Right ventricle myocardium superior (tissue), 1 donor: ENCODE measurements around the gene VIPAS39. TPM values are rescaled to one million over a fixed set of nuclear protein-coding genes. Genes with fewer than 3 reads are reported as not detected.

Experiments used
- ATAC-seq: fragments of 200-7000 bp; cut with Tn5 transposase; one replicate; pipeline ENCODE4 v1.9.1; 2020; ENCODE audit warnings: mild to moderate bottlenecking; ENCODE audit not compliant: poor library complexity
- DNase-seq: peaks from one replicate; pipeline ENCODE4 v3.0.0-alpha.2; 2020
- intact Hi-C: fragments of 100-400 bp; cut with DNase I; formaldehyde crosslinking; loops from one replicate; pipeline ENCODE4 v1.11.2; 2022
- total RNA-seq: library from RNA; stranded (reverse); fragmentation: NEBNext Ultra II Directional; extraction: Animal tissue kit (Norgen Biotek cat#: 25700); gene quantifications from one replicate; pipeline ENCODE4 v1.2.1, GENCODE V29; 2021
- donor health status: DM: no; HTN: yes; CAD: no; lungs with severe emphysema.

Gene VIPAS39
- total RNA-seq, 1 donor from 2014 or later: 10.9 TPM

DNA sequence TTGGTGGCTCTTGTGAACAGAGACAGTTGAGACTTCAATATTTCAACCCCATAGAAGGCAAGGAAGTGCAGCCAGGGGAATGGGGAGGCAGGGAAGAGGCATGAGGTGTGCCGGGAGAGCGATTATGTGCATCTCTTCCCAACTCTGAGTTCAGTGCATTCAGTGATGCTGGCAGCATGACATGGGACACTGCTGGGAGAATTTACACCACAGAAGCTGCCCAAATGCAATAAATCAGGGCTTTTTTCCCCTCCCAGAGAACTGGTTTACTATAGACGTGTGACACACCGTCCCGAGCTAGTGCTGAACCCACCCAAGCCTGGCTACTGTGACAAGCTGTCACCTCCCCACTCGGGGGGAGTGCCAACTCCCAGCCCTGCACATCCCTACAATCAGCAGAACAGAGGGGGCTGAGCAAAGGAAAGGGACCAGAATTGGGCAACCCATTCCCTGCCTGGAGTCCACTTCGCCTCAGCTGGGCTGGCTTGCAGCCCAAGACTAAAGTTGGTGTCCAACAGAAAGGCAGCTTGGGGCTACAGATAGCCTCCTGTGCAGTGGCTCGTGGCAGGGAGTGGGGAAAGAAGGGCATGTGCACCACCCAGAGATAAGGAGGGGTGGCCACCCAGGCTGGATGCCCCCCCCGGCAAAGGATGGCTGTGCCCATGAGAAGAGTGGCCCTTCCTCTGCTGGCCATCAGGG lies 17.2 kb upstream of the VIPAS39 start:
- ATAC-seq: peak; percentile 65
- intact Hi-C loops: no loop called here
- peak; percentile 51 for DNase-seq

DNA sequence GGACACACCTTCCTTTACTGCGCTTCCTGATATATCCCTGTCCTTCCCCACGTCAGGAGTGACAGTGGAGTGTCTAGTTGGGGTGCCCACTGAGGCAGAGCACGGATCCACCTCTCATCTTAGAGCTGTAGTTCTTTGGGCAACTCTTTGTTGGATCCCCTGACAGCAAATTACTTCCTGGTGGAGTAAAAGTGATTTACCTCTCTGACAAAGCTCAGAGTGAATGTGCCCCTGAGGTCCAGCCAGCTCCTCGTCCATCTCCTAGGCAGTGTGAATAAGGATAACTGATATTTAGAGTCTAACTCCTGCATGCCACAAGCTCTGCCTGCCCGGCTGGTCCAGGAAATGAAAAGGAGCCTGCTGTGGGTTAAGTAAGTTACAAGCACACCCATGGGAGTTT lies 16.5 kb upstream of the VIPAS39 start:
- ATAC-seq (no peak), DNase-seq (no peak)
- intact Hi-C loops: no loop called here

DNA sequence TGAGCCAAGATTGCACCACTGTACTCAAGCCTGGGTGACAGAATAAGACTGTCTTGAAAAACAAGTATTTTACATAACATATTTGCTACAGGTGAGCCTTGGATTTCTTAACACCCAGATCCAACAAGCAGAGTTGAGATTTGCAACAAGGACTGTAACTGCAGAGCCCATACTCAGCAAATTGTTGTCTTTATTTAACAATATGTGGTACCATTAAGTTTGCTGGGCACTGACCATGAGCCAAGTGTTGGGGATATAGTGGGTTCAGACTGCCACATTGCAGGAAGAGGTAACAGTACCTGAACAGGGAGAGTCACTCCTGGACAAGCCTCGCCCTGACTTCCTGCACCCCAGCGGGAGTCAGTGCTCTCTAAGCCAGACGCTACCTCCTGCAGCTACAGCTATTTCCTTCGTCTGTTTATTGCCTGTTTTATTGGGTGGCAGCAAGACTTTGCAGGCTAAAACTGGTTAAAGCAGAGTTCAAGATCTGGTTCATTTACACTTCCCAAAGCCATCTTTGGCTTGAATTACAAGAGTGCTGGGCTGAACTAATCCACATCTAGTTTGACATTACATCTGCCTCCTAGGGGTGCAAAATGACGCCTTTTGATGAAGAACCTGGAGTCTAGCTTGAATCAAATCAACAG lies 12.9 kb upstream of the VIPAS39 start:
- DNase-seq (no peak), ATAC-seq (no peak)
- intact Hi-C loops: no loop called here

DNA sequence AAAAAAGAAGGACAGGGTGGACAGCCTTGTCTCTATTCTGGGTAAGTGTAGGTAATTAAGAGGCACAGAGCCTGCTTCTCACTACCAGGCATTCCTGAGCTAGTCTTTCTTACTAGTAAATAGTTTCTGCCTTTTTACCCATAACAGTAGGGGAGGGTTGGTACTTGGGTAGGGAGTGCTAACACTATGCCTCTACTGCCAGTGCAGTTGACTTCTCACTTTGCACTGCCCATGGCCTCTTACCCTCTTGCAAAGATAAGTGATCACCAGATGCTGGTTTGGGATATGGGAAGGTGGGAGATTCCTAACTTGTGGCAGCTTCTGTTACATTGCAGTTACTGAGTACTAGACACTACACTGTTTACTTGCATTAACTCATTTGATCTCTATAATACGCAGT lies 12.1 kb upstream of the VIPAS39 start:
- ATAC-seq: no peak
- intact Hi-C loops: no loop called here
- DNase-seq: no peak

DNA sequence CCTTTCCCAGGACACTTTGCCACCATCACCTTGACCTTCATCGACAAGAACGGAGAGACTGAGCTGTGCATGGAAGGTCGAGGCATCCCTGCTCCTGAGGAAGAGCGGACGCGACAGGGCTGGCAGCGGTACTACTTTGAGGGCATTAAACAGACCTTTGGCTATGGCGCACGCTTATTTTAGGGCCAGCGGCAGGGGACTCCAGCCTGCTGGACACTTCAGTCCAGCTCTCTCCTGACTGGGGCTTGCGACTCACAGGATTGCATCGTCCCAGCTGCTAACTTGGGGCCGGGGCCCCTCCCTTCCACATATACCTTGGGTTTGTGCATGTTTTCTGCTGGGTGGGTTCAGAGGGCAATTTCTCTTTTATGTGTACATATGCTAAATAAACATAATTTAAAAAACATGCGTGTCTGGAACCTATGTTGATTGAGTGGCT lies 11.7 kb upstream of the VIPAS39 start:
- intact Hi-C loops: no loop called here
- ATAC-seq (no peak), DNase-seq (no peak)

DNA sequence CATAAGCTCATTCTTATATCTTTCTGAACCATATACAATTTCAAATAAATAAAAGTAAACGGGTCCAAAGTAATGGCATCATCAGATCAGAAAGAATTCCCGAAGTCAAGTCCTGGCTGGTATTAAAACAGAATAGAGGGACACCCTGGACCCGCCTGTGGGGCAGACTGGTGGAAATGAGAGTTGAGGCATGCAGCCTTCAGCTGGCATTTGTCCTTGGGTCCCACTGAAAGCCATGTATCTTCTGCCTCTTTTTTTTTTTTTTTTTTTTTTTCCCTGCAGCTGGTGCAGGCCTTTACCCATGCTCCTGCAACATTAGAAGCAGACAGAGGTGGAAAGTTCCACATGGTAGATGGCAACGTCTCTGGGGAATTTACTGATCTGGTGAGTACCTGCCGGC lies 10.4 kb upstream of the VIPAS39 start:
- intact Hi-C loops: no loop called here

DNA sequence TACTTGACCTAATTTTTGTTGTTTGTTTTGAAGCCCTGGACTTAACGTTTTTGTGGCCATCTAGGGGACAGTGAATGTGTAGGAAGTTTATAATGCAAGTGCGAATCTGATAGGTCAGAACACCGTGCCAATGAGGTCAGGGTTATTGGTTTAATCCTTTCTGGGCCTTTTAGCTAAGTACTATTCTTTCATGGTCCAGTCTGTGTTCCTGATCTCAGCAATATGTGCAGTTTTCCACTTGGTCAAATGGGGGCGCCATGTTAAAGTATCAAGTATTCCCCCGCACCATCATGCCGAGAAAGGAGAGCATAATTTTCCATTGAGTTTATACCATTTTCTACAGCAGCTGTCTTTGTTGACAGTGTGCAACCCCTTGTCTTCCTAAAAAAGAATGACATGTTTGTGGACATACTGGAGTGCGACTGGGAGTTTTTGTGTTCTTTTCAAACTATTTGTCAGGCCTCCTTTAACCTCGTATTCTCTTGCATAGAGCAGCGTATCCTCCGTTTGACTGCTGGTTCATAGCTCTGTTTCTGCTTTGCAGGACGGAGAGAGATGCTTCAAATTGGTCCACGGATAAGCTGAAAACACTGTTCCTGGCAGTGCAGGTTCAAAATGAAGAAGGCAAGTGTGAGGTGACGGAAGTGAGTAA lies 1.8 kb upstream of the VIPAS39 start:
- intact Hi-C loops: no loop called here
- ATAC-seq (no peak), DNase-seq (no peak)

More for the DNA sequence above, 10.4 kb upstream of the VIPAS39 start:
- no peak for DNase-seq
- no peak for ATAC-seq

DNA sequence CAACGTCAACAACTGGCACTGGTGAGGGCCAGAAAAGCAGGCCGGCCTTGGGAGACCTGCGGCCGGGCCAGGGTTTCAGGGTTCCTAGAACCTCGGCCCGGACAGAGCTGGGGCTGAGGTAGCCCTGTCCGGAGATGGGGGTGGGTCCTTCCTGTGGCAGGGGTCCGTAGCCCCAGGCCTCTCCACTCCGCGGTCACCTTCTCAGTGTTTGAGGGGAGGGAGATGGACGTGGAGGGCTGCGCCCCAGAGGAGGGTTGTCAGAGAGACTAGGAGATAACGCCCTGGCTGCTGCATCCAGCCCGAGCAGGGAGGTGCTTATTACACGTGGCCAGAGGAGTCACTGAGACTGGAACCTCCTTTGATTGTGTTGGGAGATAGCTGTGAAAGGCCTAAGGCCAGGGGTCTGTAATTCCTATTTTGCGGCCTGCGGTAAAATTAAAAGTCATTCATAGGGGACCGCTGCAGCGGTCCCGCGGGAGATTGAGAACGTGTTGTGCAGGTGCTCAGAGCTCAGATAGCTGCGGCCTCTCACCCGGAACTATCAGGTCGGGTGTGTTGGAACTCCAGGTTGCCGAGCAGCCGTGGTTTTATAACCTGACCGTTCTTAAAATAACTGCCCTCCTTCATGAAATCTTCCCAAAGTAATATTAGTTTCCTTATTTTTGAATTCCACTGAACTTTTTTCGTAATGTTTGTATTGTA lies 999 bp upstream of the VIPAS39 start:
- intact Hi-C loops: no loop called here

DNA sequence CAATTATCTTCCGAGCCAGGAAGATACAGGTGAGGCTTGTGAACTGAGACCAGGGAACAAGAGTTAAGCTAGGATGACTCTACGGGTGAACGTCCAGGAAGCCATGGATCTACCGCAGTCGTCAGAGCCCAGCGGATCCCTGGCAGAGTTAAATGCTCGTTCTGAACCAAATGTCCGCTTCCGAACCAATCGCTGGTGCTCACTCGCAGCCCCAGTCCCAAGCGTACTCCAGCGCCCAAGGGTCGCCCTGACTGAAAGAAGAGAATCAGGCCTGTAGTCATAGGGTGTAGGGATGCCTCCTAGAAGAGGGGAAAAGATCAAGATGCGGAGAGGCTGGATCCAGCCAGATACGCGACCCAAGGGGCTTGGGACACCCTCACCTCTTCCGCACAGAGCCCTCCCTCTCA lies 283 bp downstream of the VIPAS39 start:
- ATAC-seq (no peak), DNase-seq (no peak)
- intact Hi-C loops: no loop called here

More for the DNA sequence above, 999 bp upstream of the VIPAS39 start:
- DNase-seq (no peak), ATAC-seq (peak; percentile 31)

DNA sequence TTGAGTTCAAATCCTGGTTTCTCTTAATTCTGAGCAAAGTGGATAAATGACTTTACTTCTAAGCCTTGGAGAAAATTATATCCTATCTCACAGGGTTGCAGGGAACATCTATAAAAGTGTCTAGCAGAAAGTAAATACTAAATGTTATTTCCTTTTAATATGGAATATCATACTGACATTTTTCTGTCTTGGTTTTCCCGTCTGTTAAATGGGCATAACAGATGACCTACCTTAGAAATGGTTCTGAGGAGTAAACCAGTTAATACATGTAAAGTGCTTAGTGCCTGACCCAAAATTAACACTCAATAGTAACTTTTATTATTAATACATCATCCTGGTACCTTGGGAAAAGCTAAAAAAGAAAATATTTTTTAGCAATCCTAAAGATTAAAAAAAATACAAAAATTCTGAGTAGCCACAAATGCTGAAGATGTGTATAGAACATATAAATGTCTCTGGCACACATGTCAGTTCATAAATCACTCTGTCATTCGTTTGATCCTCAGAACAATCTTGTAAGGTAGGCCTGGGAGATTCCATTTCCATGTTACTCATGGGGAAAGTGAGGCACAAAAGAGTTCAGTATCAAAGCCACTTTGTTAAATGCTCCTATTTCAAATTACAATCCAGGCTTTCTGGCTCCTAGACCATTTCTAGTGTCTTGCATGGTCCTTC lies 1.3 kb downstream of the VIPAS39 start:
- no peak for ATAC-seq
- no peak for DNase-seq
- intact Hi-C loops: no loop called here

DNA sequence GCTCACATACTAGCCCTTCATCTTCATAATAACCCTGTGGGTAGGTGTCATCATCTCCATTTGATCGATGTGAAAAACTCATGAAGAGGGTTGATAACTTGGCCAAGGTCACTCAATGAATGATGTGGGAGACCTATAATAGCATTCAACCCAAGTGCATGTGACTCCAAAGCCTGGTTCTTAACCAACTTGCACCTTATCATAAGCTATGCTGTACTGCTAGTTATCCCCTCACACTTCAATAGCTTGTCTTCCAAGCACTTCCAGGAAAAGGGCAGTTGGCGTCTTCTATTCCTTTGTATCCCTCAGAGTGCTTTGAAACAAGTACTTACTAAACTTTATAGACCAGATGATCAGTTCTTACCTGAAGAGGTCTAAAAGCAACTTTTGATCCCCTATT lies 15.2 kb downstream of the VIPAS39 start:
- intact Hi-C loops: no loop called here
- peak; percentile 66 for ATAC-seq
- DNase-seq: no peak

DNA sequence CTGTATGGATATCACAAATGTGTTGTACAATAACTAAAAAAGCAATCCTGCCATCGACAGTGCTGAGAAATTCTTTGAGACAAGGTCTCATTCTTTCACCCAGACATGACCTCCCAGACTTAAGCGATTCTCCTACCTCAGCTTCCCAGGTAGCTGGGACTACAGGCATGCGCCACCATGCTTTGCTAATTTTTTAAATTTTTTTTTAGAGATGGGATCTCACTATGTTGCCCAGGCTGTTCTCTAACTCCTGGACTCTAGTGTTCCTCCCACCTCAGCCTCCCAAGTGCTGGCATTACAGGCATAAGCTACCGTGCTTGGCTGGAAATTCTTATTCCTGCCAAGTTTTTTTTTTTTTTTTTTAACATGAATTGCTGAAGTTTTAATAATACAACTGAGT lies 17.5 kb downstream of the VIPAS39 start:
- intact Hi-C loops: no loop called here
- no peak for DNase-seq
- no peak for ATAC-seq

DNA sequence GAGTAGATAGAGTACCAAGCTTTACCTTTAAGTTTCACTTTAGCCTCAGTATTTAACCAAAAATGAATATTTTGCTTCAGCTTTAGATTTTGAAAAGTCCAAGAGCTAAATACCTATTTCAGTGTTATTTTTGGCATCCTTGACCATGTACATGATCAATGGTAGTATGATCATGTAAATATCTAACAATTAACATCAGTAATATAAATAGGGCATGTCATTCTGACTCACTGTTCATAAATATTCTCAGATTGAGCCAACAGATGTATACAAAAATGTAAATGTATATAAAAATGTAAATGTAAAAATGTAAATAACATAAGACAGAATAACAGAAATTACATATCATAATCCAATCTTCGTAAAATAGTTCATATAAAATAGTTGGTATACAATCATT lies 18.8 kb downstream of the VIPAS39 start:
- intact Hi-C loops: no loop called here
- no peak for ATAC-seq
- no peak for DNase-seq

DNA sequence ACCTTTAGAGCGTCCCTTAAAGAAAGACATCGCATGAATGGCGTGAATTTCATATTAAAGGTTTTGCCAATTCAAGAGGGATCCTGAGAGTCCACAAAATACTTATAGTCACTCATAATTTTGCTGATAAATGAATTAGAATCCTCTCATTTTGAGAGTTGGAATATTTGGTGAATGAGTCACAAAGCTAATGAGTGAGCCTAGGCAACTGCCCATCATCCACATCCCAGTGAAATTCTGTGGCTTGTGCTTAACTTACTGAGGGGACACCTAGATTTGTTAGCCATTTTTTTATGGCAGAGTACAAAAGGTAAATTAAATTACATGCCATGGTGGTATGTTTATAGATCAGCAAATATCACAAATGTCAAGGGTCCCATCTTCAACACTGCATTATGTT lies 21.4 kb downstream of the VIPAS39 start:
- DNase-seq (no peak), ATAC-seq (no peak)
- intact Hi-C loops: no loop called here

DNA sequence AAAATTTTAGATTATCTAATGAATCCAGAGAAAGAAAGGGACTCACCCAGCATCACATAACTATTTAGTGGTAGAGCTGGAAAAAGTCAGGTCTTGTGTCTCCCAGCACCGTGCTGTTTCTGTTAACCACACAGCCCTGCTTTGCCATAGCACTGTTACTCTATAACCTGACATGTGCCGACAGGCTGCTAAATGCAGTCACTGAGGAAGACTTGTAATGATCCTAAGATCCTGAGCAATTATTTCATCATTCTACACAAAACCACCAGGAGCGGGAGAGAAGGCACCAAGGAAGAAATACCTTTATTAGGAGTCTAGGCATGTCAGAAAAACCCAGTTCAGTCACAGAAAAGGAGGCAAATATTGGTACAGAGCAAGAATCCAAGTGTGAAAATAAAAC lies 31.0 kb downstream of the VIPAS39 start:
- DNase-seq: no peak
- intact Hi-C loops: no loop called here
- no peak for ATAC-seq

DNA sequence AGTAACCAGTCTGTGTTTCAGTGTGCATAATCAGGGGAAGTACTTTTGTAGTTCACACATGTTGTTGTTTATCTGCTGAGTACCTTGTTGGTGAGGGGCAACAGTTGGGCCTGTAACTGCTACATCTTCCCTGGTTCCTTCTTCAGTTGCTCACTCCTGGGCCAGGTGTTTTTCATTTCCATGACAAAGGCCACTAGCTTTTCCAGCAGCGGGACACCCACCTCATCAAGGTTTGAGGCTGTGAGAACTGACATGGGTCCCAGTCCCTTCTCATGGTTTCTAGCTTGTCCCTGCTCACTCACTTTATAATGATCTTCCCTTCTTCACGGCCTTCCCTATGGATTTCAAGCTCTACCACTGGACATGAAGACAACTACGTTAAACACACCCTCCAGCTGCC lies 32.5 kb downstream of the VIPAS39 start:
- DNase-seq (no peak), ATAC-seq (no peak)
- intact Hi-C loops: no loop called here

DNA sequence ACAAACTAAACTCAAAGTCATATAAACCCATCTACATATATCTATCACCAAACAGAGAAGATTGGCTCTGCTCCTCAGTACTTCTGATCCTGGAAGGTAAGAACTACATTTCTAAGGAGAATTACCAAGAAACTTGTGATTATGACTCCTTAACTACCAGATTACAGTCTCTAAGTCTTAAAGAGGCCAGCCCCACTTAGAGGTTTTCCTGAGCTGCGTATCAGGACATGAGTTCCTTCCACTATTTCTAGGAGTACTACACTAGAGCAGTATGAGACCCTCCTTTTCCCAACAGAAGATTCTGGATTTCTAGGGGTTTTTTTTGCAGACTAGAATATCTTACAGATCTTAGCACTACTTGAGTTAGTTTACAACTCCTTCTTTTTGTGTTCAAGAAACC lies 34.0 kb downstream of the VIPAS39 start, which contains the start of gene NOXRED1:
NOXRED1 (minus strand) TSS at position 101 of the 400 bp plus-strand sequence. CDS start 634 bp downstream, outside the sequence.
- DNase-seq (no peak), ATAC-seq (no peak)
- intact Hi-C loops: no loop called here

DNA sequence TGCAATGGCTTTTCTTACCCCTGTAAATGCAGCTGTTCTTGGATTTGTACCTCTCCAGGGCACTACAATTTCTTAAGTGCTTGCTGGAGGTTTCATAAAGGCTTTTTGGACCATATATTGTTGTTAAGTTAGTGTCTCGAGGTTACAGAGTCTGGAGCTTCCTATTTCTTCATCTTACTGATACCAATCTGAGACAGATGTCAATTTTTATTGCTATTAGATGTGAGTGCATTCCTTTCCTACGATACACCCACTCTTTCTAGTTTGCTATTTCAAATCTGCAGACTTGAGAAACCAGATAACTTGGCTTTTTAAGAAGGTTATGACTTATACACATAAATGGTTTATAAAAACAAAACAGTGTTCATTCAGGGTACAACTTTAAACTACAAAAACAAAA lies 36.2 kb downstream of the VIPAS39 start:
- DNase-seq (no peak), ATAC-seq (no peak)
- intact Hi-C loops: no loop called here

DNA sequence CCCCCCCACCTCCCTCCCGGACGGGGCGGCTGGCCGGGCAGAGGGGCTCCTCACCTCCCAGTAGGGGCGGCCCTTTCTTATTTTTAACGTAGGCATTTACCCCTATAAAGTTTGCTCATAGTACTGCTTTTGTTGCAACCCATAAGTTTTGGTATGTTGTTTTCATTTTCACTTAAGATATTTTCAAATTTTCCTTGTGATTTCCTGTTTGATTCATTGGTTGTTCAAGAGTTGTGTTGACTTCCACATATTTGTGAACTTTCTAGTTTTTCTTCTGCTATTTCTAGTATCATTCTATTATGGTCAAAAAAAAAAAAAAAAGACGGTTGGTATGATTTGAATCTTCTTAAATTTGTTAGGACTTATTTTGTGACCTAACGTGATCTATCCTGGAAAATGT lies 40.6 kb downstream of the VIPAS39 start:
- intact Hi-C loops: no loop called here
- DNase-seq: no peak
- no peak for ATAC-seq
